Aorta (tissue), 5 donors: ENCODE measurements around the gene RAB3IL1. TPM values are rescaled to one million over a fixed set of nuclear protein-coding genes. Genes with fewer than 3 reads are reported as not detected.
A peak's percentile ranks its signal among the peaks of the same experiment; 100 is the strongest.

Experiments
- ATAC-seq: fragments of 200-7000 bp; cut with Tn5 transposase; one replicate; pipeline ENCODE4 v1.9.1; 2022; ENCODE audit warnings: moderate library complexity; ENCODE audit not compliant: low FRiP score
- DNase-seq, 2 donors: peaks; one replicate each; pipeline ENCODE4 v3.0.0-alpha.2; 2020
- H3K27ac ChIP-seq, 2 donors: one replicate each; pipeline ENCODE4 v1.5.1; 2013; ENCODE audit warnings: low read length in 2 of 2, mild to moderate bottlenecking in 2 of 2, moderate library complexity in 2 of 2, control low read depth in 1 of 2, inconsistent platforms in 1 of 2, low read depth in 1 of 2
- H3K27me3 ChIP-seq, 2 donors: one replicate each; pipeline ENCODE4 v1.6.1; 2013; ENCODE audit warnings: control low read depth in 1 of 2, low read length in 1 of 2, mild to moderate bottlenecking in 1 of 2, moderate library complexity in 1 of 2; ENCODE audit not compliant: insufficient read depth in 2 of 2, control insufficient read depth in 1 of 2
- H3K36me3 ChIP-seq, 2 donors: one replicate each; pipeline ENCODE4 v1.6.1; 2013; ENCODE audit warnings: control low read depth in 1 of 2, low read length in 1 of 2, mild to moderate bottlenecking in 1 of 2; ENCODE audit not compliant: insufficient read depth in 2 of 2, control insufficient read depth in 1 of 2
- H3K4me1 ChIP-seq, 2 donors: one replicate each; pipeline ENCODE4 v1.6.1; 2013; ENCODE audit warnings: low read length in 2 of 2, control low read depth in 1 of 2, mild to moderate bottlenecking in 1 of 2, moderate library complexity in 1 of 2; ENCODE audit not compliant: insufficient read depth in 2 of 2, control insufficient read depth in 1 of 2
- H3K4me3 ChIP-seq, 2 donors: one replicate each; pipeline ENCODE4 v1.5.1; 2013; ENCODE audit warnings: low read length in 2 of 2, control low read depth in 1 of 2, mild to moderate bottlenecking in 1 of 2
- H3K9me3 ChIP-seq: one replicate; pipeline ENCODE4 v1.6.1; 2013; ENCODE audit warnings: mild to moderate bottlenecking, low read length; ENCODE audit not compliant: control insufficient read depth
- WGBS, 2 donors: extraction: QIAGEN DNeasy Blood & Tissue Kit; methylation state at CpG; one replicate each; pipeline ENCODE4 v1.1.7; 2013; 5-methylcytosine and 5-hydroxymethylcytosine counted together
- intact Hi-C, 2 donors: fragments of 100-400 bp; cut with DNase I; formaldehyde crosslinking; loops; one replicate each; pipeline versions ENCODE4 v1.14.2 to v1.15.0; 2022
- polyA plus RNA-seq, 2 donors: library from polyadenylated mRNA; stranded (reverse); fragments of 200-250 nt; gene quantifications; one replicate each; pipeline ENCODE4 v1.2.3, GENCODE V29; 2013
- total RNA-seq, 2 donors: library from RNA; stranded (reverse); fragmentation: NEBNext Ultra II Directional; extraction: Animal tissue kit (Norgen Biotek cat#: 25700); gene quantifications; one replicate each; pipeline ENCODE4 v1.2.1, GENCODE V29; 2021
- donor health status: healthy with polysubstance abuse.
- donor health status: Bipolar disorder and iron deficiency.
- donor health status: DM: no; HTN: no; CAD: no.
- donor health status: DM: no; HTN: no; CAD: no.
- donor health status: DM: yes; HTN: yes; CAD: no.

The RAB3IL1 gene
- total and polyA plus RNA-seq, 4 donors, result 6.4 to 45.2 (median 17.6) TPM

GRCh38 chr11:61925736-61926135 is 8.4 kb upstream of the RAB3IL1 start:
- H3K27ac ChIP-seq, result no peak overlapping the region
- DNase-seq (no peak), ATAC-seq (no peak)
- intact Hi-C loops, result no loop called here
- H3K9me3 ChIP-seq, result no peaks in the 10 kb centered on the region
- no peak overlapping the region for H3K4me3 ChIP-seq
- WGBS, 2 donors, result 85 to 87% methylated on average over 2 of the region's 2 CpGs
- H3K27me3 ChIP-seq, result no peaks in the 10 kb centered on the region
- H3K36me3 ChIP-seq, result no peaks in the 10 kb centered on the region
- no peaks in the 10 kb centered on the region for H3K4me1 ChIP-seq

- Histone ChIP-seq H3K4me1 (no peaks in the 10 kb centered on the region), H3K27ac (no peak overlapping the region), H3K4me3 (no peak overlapping the region), H3K9me3 (no peaks in the 10 kb centered on the region), H3K27me3 (no peaks in the 10 kb centered on the region), H3K36me3 (no peaks in the 10 kb centered on the region)
- DNase-seq (no peak), ATAC-seq (peak; percentile 17)
- intact Hi-C loops, result no loop called here
- 73 to 79% methylated on average over 6 of the region's 6 CpGs for WGBS, 2 donors
Observed at GRCh38 chr11:61924064-61924455, 6.7 kb upstream of the RAB3IL1 start.

DNA sequence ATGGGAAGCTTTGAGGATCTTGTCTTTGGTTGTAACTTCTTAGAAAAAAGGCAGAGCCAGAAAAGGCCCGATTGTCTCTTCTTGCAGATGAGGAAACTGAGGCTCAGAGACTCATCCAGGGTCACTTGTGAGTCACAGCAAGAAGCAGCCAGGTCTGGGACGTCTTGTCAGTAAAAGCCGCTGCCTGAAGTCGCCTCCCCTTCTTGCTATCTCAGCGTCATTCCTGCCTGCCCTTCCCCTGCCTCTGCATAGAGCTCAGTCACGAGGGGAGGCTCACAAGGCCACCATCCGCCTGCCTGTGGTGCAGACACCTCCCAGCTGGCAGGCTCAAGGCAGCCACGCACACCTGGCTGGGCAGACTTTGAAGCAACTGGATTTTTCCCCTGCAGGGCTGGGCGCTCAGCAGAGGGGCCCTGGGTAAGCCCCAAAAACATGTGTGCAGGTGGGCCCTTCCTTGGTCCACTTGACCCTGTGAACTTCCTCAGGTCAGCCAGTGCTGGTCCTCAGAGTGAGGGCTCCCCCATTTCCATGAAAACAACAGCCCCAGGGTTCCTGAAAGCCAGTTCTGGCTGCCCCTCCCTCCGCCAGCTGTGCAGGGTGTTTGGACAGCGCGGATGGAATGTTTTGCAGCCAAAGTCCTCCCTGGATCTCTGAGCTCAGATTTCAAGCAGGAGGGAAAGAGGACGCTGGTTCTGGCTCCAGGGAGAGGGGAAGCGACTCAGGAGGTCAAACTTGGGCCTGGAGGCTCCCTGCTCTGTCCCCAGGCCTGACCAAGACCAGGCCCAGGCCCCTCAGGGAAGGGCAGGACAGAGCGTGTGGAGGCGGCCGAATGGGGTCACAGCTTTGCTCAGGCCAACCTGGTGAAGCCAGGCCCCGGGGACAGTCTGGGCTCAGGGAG is 6.0 kb upstream of the RAB3IL1 start:
- no peaks in the 10 kb centered on the region for H3K9me3 ChIP-seq
- no peak overlapping the region for H3K4me3 ChIP-seq
- no peaks in the 10 kb centered on the region for H3K27me3 ChIP-seq
- no peaks in the 10 kb centered on the region for H3K4me1 ChIP-seq
- DNase-seq (peak; percentile 80 to 87), ATAC-seq (peak; percentile 85)
- intact Hi-C loops, result no loop called here
- no peak overlapping the region for H3K27ac ChIP-seq
- WGBS, 2 donors, result 66 to 76% methylated on average over 18 of the region's 18 CpGs
- no peaks in the 10 kb centered on the region for H3K36me3 ChIP-seq

- no peak overlapping the region for H3K27ac ChIP-seq
- WGBS, 2 donors, result 50 to 53% methylated on average over 6 of the region's 6 CpGs
- intact Hi-C loops, result no loop called here
- DNase-seq, result peak; percentile 87 to 90
- no peak overlapping the region for H3K4me3 ChIP-seq
- peak; percentile 74 for ATAC-seq
- no peaks in the 10 kb centered on the region for H3K9me3 ChIP-seq
- H3K27me3 ChIP-seq, result no peaks in the 10 kb centered on the region
- H3K4me1 ChIP-seq, result no peaks in the 10 kb centered on the region
- H3K36me3 ChIP-seq, result no peaks in the 10 kb centered on the region
Observed at GRCh38 chr11:61922539-61922938, 5.2 kb upstream of the RAB3IL1 start.

- Histone ChIP-seq H3K27me3 (no peaks in the 10 kb centered on the region), H3K36me3 (no peaks in the 10 kb centered on the region), H3K4me1 (no peaks in the 10 kb centered on the region), H3K9me3 (no peaks in the 10 kb centered on the region), H3K4me3 (no peak overlapping the region), H3K27ac (no peak overlapping the region)
- WGBS, 2 donors, result 79 to 87% methylated on average over 3 of the region's 3 CpGs
- intact Hi-C loops, result no loop called here
- DNase-seq (peak in 1 of 2 donors; percentile 37), ATAC-seq (no peak)
Observed at GRCh38 chr11:61921446-61921845, 4.1 kb upstream of the RAB3IL1 start.

DNA sequence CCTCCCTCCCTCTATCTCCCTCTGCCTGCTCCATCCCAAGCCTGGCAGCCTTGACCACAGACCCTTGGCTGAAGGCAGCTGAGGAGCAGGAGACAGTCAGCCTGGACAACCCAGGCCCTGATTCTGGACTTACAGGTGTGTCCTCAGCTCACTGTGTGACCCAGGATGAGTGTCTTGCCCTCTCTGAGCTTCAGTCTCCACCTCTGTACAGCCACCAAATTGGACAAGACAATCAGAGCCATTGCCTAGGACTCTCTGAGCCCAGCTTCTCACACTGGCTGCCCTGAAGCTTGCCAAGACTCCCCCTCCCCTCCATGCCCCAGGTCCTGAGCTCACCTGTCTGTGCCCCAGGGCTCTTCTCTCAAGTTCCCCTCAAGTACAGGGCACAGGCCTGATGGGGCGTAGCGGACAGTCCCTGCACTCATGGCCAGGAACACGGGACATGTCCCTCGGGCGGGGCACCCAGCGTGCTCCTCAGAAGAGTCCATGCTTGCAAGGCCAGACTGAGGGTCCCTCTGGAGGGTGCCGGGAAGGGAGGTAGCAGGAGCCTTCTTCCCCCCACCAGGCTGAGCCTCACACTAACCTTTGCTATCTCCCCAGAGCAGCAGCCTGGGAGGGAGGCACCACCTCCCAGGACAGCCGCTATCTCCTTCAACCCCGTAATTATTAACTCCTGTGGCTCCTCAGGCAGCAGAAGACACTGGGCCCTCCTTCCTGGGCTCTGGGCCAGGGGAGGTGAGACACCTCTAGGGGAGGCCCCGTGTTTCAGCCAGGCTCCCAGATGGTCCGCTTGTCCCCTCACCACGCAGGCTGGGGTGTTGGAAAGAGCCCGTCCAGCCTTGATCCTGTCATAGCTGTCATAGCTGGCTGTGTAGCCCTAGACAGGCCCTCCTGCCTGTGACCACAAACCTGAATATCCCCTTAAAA is 2.6 kb upstream of the RAB3IL1 start:
- Histone ChIP-seq H3K4me3 (no peak overlapping the region), H3K9me3 (no peaks in the 10 kb centered on the region), H3K4me1 (no peaks in the 10 kb centered on the region), H3K36me3 (no peaks in the 10 kb centered on the region), H3K27ac (no peak overlapping the region), H3K27me3 (no peaks in the 10 kb centered on the region)
- DNase-seq, result peak in 1 of 2 donors; percentile 73
- no peak for ATAC-seq
- WGBS, 2 donors, result 84 to 92% methylated on average over 13 of the region's 13 CpGs
- intact Hi-C loops, result no loop called here

DNA sequence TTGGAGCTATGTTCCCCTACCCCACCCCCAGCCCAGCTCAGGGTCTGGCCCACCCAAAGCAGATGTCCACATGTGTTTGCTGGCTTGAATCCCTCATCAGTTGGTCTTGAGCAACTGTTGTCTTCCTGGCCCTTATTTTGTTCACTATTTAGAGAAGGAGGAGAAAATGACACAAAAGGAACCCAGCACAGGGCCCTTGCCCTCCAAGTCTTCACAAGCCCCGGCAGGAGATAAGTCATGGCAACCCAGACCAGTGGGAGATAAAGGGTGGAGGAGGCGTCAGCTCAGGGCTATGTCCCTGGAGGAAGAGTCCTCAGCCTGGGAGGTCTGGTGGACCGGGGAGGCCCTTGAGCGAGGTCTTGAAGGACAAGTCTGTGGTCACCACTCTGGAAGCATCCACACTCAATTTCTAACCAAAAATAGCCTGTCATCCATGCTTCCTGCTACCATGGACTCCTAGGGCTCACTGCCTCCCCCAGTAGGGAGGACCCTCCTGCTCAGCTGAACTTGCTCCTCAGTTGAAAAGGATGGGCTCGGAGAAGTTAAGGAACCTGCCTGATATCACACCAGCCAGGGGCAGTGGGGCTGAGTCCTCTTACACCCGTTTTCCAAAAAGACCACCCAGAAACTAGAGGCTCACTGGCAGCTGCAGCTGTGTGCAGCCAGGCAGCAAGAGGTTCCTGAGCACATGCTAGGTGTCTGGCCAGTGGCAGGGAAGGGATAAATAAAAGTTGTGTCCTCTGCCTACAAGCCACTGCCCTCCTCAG is 1.8 kb upstream of the RAB3IL1 start:
- H3K27ac ChIP-seq, result no peak overlapping the region
- H3K4me3 ChIP-seq, result no peak overlapping the region
- DNase-seq (peak in 1 of 2 donors; percentile 69), ATAC-seq (no peak)
- no peaks in the 10 kb centered on the region for H3K4me1 ChIP-seq
- no peaks in the 10 kb centered on the region for H3K27me3 ChIP-seq
- WGBS, 2 donors, result 83 to 87% methylated on average over 6 of the region's 6 CpGs
- no peaks in the 10 kb centered on the region for H3K36me3 ChIP-seq
- intact Hi-C loops, result no loop called here
- no peaks in the 10 kb centered on the region for H3K9me3 ChIP-seq

GRCh38 chr11:61918251-61918937 is 1.0 kb upstream of the RAB3IL1 start:
- DNase-seq, result peak; percentile 47 to 67
- Histone ChIP-seq H3K27ac (no peak overlapping the region), H3K4me1 (no peaks in the 10 kb centered on the region)

More at GRCh38 chr11:61918251-61918937, 1.0 kb upstream of the RAB3IL1 start:
- H3K36me3 ChIP-seq, result no peaks in the 10 kb centered on the region
- 81 to 86% methylated on average over 14 of the region's 14 CpGs for WGBS, 2 donors
- no peaks in the 10 kb centered on the region for H3K27me3 ChIP-seq
- no peak for ATAC-seq
- no peak overlapping the region for H3K4me3 ChIP-seq
- no peaks in the 10 kb centered on the region for H3K9me3 ChIP-seq
- intact Hi-C loops, result no loop called here
